HCT116 (cell line): Measurements from ENCODE around the gene TPH2. TPM values are rescaled to one million over a fixed set of nuclear protein-coding genes. Genes with fewer than 3 reads are reported as not detected.

Experiments
- ATAC-seq: fragments of 200-7000 bp; cut with Tn5 transposase; 2 replicates; pipeline ENCODE4 v1.9.1; 2020; ENCODE audit warnings: mild to moderate bottlenecking, moderate library complexity
- BruUV-seq: library from RNA; stranded (reverse); fragments of 400-500 nt; replicated peaks from 2 replicates; lab custom pipeline; 2021; lab: Mats Ljungman, UMichigan
- CTCF ChIA-PET: fragments of 300-600 bp; sonication (Branson Sonifier 250); formaldehyde crosslinking; loops from one replicate; lab custom pipeline; 2021; ENCODE audit warnings: antibody characterized with exemption; lab: Charles Lee
- POLR2A ChIA-PET: fragments of 300-600, 350-600 bp; sonication (Branson Sonifier 250); formaldehyde crosslinking; loops from one replicate; lab custom pipeline; 2021; ENCODE audit warnings: antibody characterized with exemption; lab: Charles Lee
- RAD21 ChIA-PET, 2 experiments: fragments of 300-600 bp; sonication (Branson Sonifier 250); formaldehyde crosslinking; loops; one replicate each; lab custom pipeline; 2023; ENCODE audit warnings: low total read pairs in 2 of 2; ENCODE audit not compliant: uncharacterized antibody in 2 of 2, unreplicated experiment in 2 of 2, low non-redundant PET in 1 of 2; lab: Charles Lee
- DNase-seq: peaks from one replicate; pipeline ENCODE4 v3.0.0-alpha.2; 2010; ENCODE audit warnings: low read depth, low spot score
- H2AFZ ChIP-seq: fragments of 200-600 bp; shearing (Covaris generic), sonication (generic); 2 replicates; pipeline ENCODE4 v1.6.1; 2017; ENCODE audit warnings: low read depth, mixed run types, mixed read lengths, antibody characterized with exemption, low read length; ENCODE audit not compliant: poor library complexity, severe bottlenecking
- H3K27ac ChIP-seq: 2 replicates; pipeline ENCODE4 v1.5.1; 2012; ENCODE audit warnings: low read depth, low read length
- H3K27me3 ChIP-seq: fragments of 200-600 bp; sonication (generic); 2 replicates; pipeline ENCODE4 v1.6.1; 2016; ENCODE audit warnings: mixed run types, low read length, mixed read lengths; ENCODE audit not compliant: insufficient read depth
- H3K36me3 ChIP-seq, 2 experiments: fragments of 200-500 bp in 1 of 2; fragments of 200-600 bp in 1 of 2; sonication (Bioruptor generic) in 1 of 2; sonication (generic) in 1 of 2; 2 replicates each; pipeline versions ENCODE4 v1.5.1 to v1.6.1; 2014 to 2016; ENCODE audit warnings: low read length in 2 of 2, inconsistent platforms in 1 of 2, mixed read lengths in 1 of 2, mixed run types in 1 of 2; ENCODE audit not compliant: insufficient read depth in 2 of 2, control insufficient read depth in 1 of 2
- H3K4me1 ChIP-seq, 2 experiments: fragments of 200-600 bp in 1 of 2; sonication (generic) in 1 of 2; 2 replicates each; pipeline versions ENCODE4 v1.5.1 to v1.6.1; 2012 to 2017; ENCODE audit warnings: low read length in 2 of 2, inconsistent platforms in 1 of 2, mild to moderate bottlenecking in 1 of 2, mixed read lengths in 1 of 2, mixed run types in 1 of 2, moderate library complexity in 1 of 2; ENCODE audit not compliant: insufficient read depth in 2 of 2, control insufficient read depth in 1 of 2
- H3K4me2 ChIP-seq: fragments of 200-600 bp; sonication (generic); 2 replicates; pipeline ENCODE4 v1.6.1; 2017; ENCODE audit warnings: mixed run types, low read length, mixed read lengths
- H3K4me3 ChIP-seq, 2 experiments: fragments of 200-600 bp in 1 of 2; sonication (generic) in 1 of 2; replicated peaks in 1 of 2; 2 replicates each; pipeline ENCODE4 v1.5.1; 2011 to 2016; ENCODE audit warnings: low read length in 2 of 2, control low read depth in 1 of 2, low read depth in 1 of 2, mild to moderate bottlenecking in 1 of 2, mixed read lengths in 1 of 2, mixed run types in 1 of 2
- H3K79me2 ChIP-seq: fragments of 200-600 bp; sonication (generic); 2 replicates; pipeline ENCODE4 v1.6.1; 2017; ENCODE audit warnings: mild to moderate bottlenecking, mixed run types, low read length, moderate library complexity, mixed read lengths; ENCODE audit not compliant: insufficient read depth
- H3K9ac ChIP-seq: fragments of 200-600 bp; sonication (generic); 2 replicates; pipeline ENCODE4 v1.6.1; 2016; ENCODE audit warnings: low read length, mixed read lengths
- H3K9me2 ChIP-seq: fragments of 200-600 bp; sonication (generic), shearing (Covaris generic); 2 replicates; pipeline ENCODE4 v1.6.1; 2017; ENCODE audit warnings: mixed run types, mild to moderate bottlenecking, moderate library complexity; ENCODE audit not compliant: insufficient read depth
- H3K9me3 ChIP-seq, 2 experiments: fragments of 200-500 bp in 1 of 2; fragments of 200-600 bp in 1 of 2; sonication (Bioruptor generic) in 1 of 2; sonication (generic) in 1 of 2; 2 replicates each; pipeline ENCODE4 v1.6.1; 2014 to 2017; ENCODE audit warnings: low read length in 2 of 2, mixed read lengths in 2 of 2, inconsistent platforms in 1 of 2, low read depth in 1 of 2, mild to moderate bottlenecking in 1 of 2, mixed run types in 1 of 2, moderate library complexity in 1 of 2; ENCODE audit not compliant: control insufficient read depth in 1 of 2, insufficient read depth in 1 of 2
- H4K20me1 ChIP-seq: fragments of 200-600 bp; sonication (generic), shearing (Covaris generic); 2 replicates; pipeline ENCODE4 v1.6.1; 2017; ENCODE audit warnings: mixed run types, mild to moderate bottlenecking, moderate library complexity; ENCODE audit not compliant: insufficient read depth
- CEBPB ChIP-seq: IDR thresholded peaks from 2 replicates; pipeline ENCODE4 v1.6.1; 2012; ENCODE audit warnings: low read depth
- EZH2 ChIP-seq: fragments of 200-600 bp; sonication (generic); IDR thresholded peaks from 2 replicates; pipeline ENCODE4 v1.6.1; 2017; ENCODE audit warnings: antibody characterized with exemption, mixed run types
- EZH2phosphoT487 ChIP-seq: fragments of 200-600 bp; IDR thresholded peaks from 2 replicates; pipeline ENCODE4 v1.6.1; 2018; ENCODE audit warnings: antibody characterized with exemption, borderline replicate concordance
- FOSL1 ChIP-seq: IDR thresholded peaks from 2 replicates; pipeline ENCODE4 v1.6.1; 2012; ENCODE audit warnings: low read depth
- JUND ChIP-seq: IDR thresholded peaks from 2 replicates; pipeline ENCODE4 v1.6.1; 2012
- MAX ChIP-seq: IDR thresholded peaks from 2 replicates; pipeline ENCODE4 v1.6.1; 2012
- REST ChIP-seq: IDR thresholded peaks from 2 replicates; pipeline ENCODE4 v1.6.1; 2012; ENCODE audit warnings: low read depth
- SIN3A ChIP-seq: IDR thresholded peaks from 2 replicates; pipeline ENCODE4 v1.6.1; 2012; ENCODE audit warnings: low read depth
- SP1 ChIP-seq: IDR thresholded peaks from 2 replicates; pipeline ENCODE4 v1.6.1; 2012; ENCODE audit warnings: low read depth
- SRF ChIP-seq: IDR thresholded peaks from 2 replicates; pipeline ENCODE4 v1.6.1; 2012; ENCODE audit warnings: low read depth
- TCF7L2 ChIP-seq: IDR thresholded peaks from 2 replicates; pipeline ENCODE4 v1.7.0; 2011; ENCODE audit warnings: borderline replicate concordance, inconsistent platforms; ENCODE audit not compliant: insufficient read depth, insufficient read length; ENCODE audit errors: extremely low read depth
- ZBTB33 ChIP-seq: IDR thresholded peaks from 2 replicates; pipeline ENCODE4 v1.6.1; 2011; ENCODE audit warnings: mild to moderate bottlenecking, low read length, moderate library complexity; ENCODE audit not compliant: insufficient replicate concordance; ENCODE audit errors: extremely low read depth
- ZFX ChIP-seq: fragments of 450-650 bp; IDR thresholded peaks from 2 replicates; pipeline ENCODE4 v1.6.1; 2017
- intact Hi-C: fragments of 100-400 bp; cut with micrococcal nuclease; formaldehyde crosslinking; loops from 2 replicates; pipeline ENCODE4 v1.10.0; 2022
- total RNA-seq: library from RNA; stranded (reverse); gene quantifications from one replicate; pipeline ENCODE4 v1.2.1, GENCODE V29; 2021; ENCODE audit not compliant: unreplicated experiment

The TPH2 gene
- total RNA-seq, 1 experiment from 2014 or later = not detected

- Histone ChIP-seq H3K27ac (no peak overlapping the region), H4K20me1 (no peaks in the 10 kb centered on the region), H3K79me2 (no peaks in the 10 kb centered on the region), H3K9ac (no peak overlapping the region), H3K27me3 (no peaks in the 10 kb centered on the region), H3K9me3 (no peaks in the 10 kb centered on the region), H2AFZ (no peak overlapping the region), H3K4me2 (no peak overlapping the region), H3K4me1 (peaks cover 0 to 9% of the 10 kb centered on the region in 2 experiments; a peak in 2 of 4 replicates), H3K36me3 (no peaks in the 10 kb centered on the region), H3K4me3 (no peak overlapping the region), H3K9me2 (no peaks in the 10 kb centered on the region)
- no peak for ATAC-seq
- RAD21 ChIA-PET = no interaction called here
- POLR2A ChIA-PET = no interaction called here
- no peak for DNase-seq
- BruUV-seq = no TSS peak
- TF ChIP-seq SP1 (no peak), ZBTB33 (no peak), SIN3A (no peak), JUND (no peak), EZH2 (no peak), REST (no peak), FOSL1 (no peak), MAX (no peak), EZH2phosphoT487 (no peak), CEBPB (no peak), ZFX (no peak), TCF7L2 (no peak), SRF (no peak)
- intact Hi-C loops = no loop called here
- CTCF ChIA-PET = no interaction called here
Measured at GRCh38 chr12:72028966-72029365, 90.3 kb downstream of the TPH2 start.
